ENCODE measurements around the gene SOX2. TPM values are rescaled to one million over a fixed set of nuclear protein-coding genes. Genes with fewer than 3 reads are reported as not detected.

SOX2 gene
- total and polyA plus RNA-seq, 8 donors, result 0.04 to 0.35 (median 0.09) TPM; not detected in 3

GRCh38 chr3:181718369-181718768 is 6.6 kb downstream of the SOX2 start:
- FAIRE-seq (no peak), DNase-seq (no peak), ATAC-seq (no peak)
- Histone ChIP-seq H3K27me3 (peaks cover 14 to 94% (median 39%) of the 10 kb centered on the region in 4 donors), H3K4me3 (no peak overlapping the region), H3K4me1 (no peaks in the 10 kb centered on the region), H3K27ac (no peak overlapping the region), H3K9me3 (no peaks in the 10 kb centered on the region), H3K36me3 (no peaks in the 10 kb centered on the region)
- 34 to 42% methylated on average over 3 of the region's 3 CpGs for WGBS, 2 donors
- no peak for TF ChIP-seq CTCF (IDR thresholded peaks at IDR 0.05)
- intact Hi-C loops (cut with DNase I), result no loop called here

GRCh38 chr3:181718987-181719911 is 7.5 kb downstream of the SOX2 start:
- H3K4me3 ChIP-seq, result no peak overlapping the region
- H3K36me3 ChIP-seq, result no peaks in the 10 kb centered on the region
- peak in 1 of 6 donors; percentile 64 for DNase-seq
- no peak for FAIRE-seq
- WGBS, 2 donors, result 8% methylated on average over 48 of the region's 48 CpGs
- H3K27me3 ChIP-seq, result peaks cover 15 to 94% (median 42%) of the 10 kb centered on the region in 4 donors
- no peaks in the 10 kb centered on the region for H3K9me3 ChIP-seq
- H3K27ac ChIP-seq, result no peak overlapping the region
- no peak for TF ChIP-seq CTCF (IDR thresholded peaks at IDR 0.05)
- H3K4me1 ChIP-seq, result no peaks in the 10 kb centered on the region
- ATAC-seq, result peak in 2 of 4 donors; percentile 25 to 39
- intact Hi-C loops (cut with DNase I), result no loop called here

GRCh38 chr3:181719991-181720680 is 8.4 kb downstream of the SOX2 start:
- intact Hi-C loops (cut with DNase I), result no loop called here
- no peak overlapping the region for H3K27ac ChIP-seq

GRCh38 chr3:181721046-181721875 is 9.5 kb downstream of the SOX2 start:
- no peak for DNase-seq
- H3K27ac ChIP-seq, result no peak overlapping the region
- no peak for TF ChIP-seq CTCF (IDR thresholded peaks at IDR 0.05)
- WGBS, 2 donors, result 20 to 23% methylated on average over 4 of the region's 4 CpGs
- peaks cover 19 to 91% (median 34%) of the 10 kb centered on the region in 4 donors for H3K27me3 ChIP-seq
- no peak overlapping the region for H3K4me3 ChIP-seq
- H3K9me3 ChIP-seq, result no peaks in the 10 kb centered on the region
- intact Hi-C loops (cut with DNase I), result no loop called here
- H3K36me3 ChIP-seq, result no peaks in the 10 kb centered on the region
- ATAC-seq, result no peak
- no peak for FAIRE-seq
- H3K4me1 ChIP-seq, result no peaks in the 10 kb centered on the region

More at GRCh38 chr3:181719991-181720680, 8.4 kb downstream of the SOX2 start:
- H3K9me3 ChIP-seq, result no peaks in the 10 kb centered on the region
- DNase-seq, result no peak
- no peaks in the 10 kb centered on the region for H3K36me3 ChIP-seq
- no peak for FAIRE-seq
- WGBS, 2 donors, result 5 to 7% methylated on average over 23 of the region's 23 CpGs
- no peak for TF ChIP-seq CTCF (IDR thresholded peaks at IDR 0.05)
- no peak overlapping the region for H3K4me3 ChIP-seq
- peaks cover 19 to 92% (median 42%) of the 10 kb centered on the region in 4 donors for H3K27me3 ChIP-seq
- ATAC-seq, result no peak
- no peaks in the 10 kb centered on the region for H3K4me1 ChIP-seq

Data from pancreas (tissue), 10 donors.